Measurements from ENCODE around the gene CALCOCO1. TPM values are rescaled to one million over a fixed set of nuclear protein-coding genes. Genes with fewer than 3 reads are reported as not detected.
"Not testable (repeated sequence)": the region's sequence is repeated elsewhere in the genome, so short reads cannot be mapped to it uniquely, and the experiment has no call there.

Gene CALCOCO1
- 137 TPM for polyA plus RNA-seq (ENCODE audit: insufficient read length)
- long read RNA-seq, donor 1, transcript CALCOCO1-218 (15 exons, 2,291 nt) = major isoform, 13 of 32 reads
- long read RNA-seq, donor 1, transcript CALCOCO1-211 (3 exons, 612 nt) = minor isoform, 5 of 32 reads
- long read RNA-seq, donor 1, partial matches to known transcripts = 11 of 32 reads
- long read RNA-seq, donor 1, other reads (novel, unspliced or antisense) = 0 of 32 reads
- long read RNA-seq, donor 2, transcript CALCOCO1-218 (15 exons, 2,291 nt) = major isoform, 9 of 33 reads
- long read RNA-seq, donor 2, partial matches to known transcripts = 14 of 33 reads
- long read RNA-seq, donor 2, other reads (novel, unspliced or antisense) = 0 of 33 reads
- long read RNA-seq, donor 3, partial matches to known transcripts = 9 of 11 reads
- long read RNA-seq, donor 3, other reads (novel, unspliced or antisense) = 0 of 11 reads
- long read RNA-seq, donor 4 = 0 reads
- long read RNA-seq, donor 5, transcript CALCOCO1-218 (15 exons, 2,291 nt) = major isoform, 16 of 30 reads
- long read RNA-seq, donor 5, partial matches to known transcripts = 10 of 30 reads
- long read RNA-seq, donor 5, other reads (novel, unspliced or antisense) = 0 of 30 reads
- long read RNA-seq, donor 6, transcript CALCOCO1-218 (15 exons, 2,291 nt) = major isoform, 10 of 31 reads
- long read RNA-seq, donor 6, partial matches to known transcripts = 15 of 31 reads
- long read RNA-seq, donor 6, other reads (novel, unspliced or antisense) = 0 of 31 reads
- long read RNA-seq, donor 7, transcript CALCOCO1-218 (15 exons, 2,291 nt) = major isoform, 19 of 44 reads
- long read RNA-seq, donor 7, transcript CALCOCO1-205 (2 exons, 733 nt) = minor isoform, 8 of 44 reads
- long read RNA-seq, donor 7, partial matches to known transcripts = 13 of 44 reads
- long read RNA-seq, donor 7, other reads (novel, unspliced or antisense) = 0 of 44 reads
- long read RNA-seq, donor 8, transcript CALCOCO1-218 (15 exons, 2,291 nt) = major isoform, 5 of 8 reads
- long read RNA-seq, donor 8, partial matches to known transcripts = 0 of 8 reads
- long read RNA-seq, donor 8, other reads (novel, unspliced or antisense) = 0 of 8 reads

- peak; percentile 98 for DNase-seq
Observed at GRCh38 chr12:53727310-53728041, at the start of gene CALCOCO1. Gene CALCOCO1 (minus strand): TSS chr12:53727452. CDS start chr12:53725242, 2,210 bp downstream.

- no peak for DNase-seq
Observed at GRCh38 chr12:53776872-53777271, 49.6 kb upstream of the CALCOCO1 start.

- DNase-seq = no peak
Observed at GRCh38 chr12:53775478-53776145, 48.4 kb upstream of the CALCOCO1 start.

GRCh38 chr12:53770281-53770680 is 43.0 kb upstream of the CALCOCO1 start:
- no peak for DNase-seq

- no peak for DNase-seq
Observed at GRCh38 chr12:53768976-53769375, 41.7 kb upstream of the CALCOCO1 start.

- DNase-seq = no peak
Observed at GRCh38 chr12:53766881-53767280, 39.6 kb upstream of the CALCOCO1 start.

GRCh38 chr12:53765891-53766290 is 38.6 kb upstream of the CALCOCO1 start:
- DNase-seq = no peak

GRCh38 chr12:53764615-53765014 is 37.4 kb upstream of the CALCOCO1 start:
- no peak for DNase-seq

GRCh38 chr12:53762793-53763192 is 35.5 kb upstream of the CALCOCO1 start:
- DNase-seq = not testable (repeated sequence)

- DNase-seq = no peak
Observed at GRCh38 chr12:53761306-53761705, 34.1 kb upstream of the CALCOCO1 start.

- DNase-seq = no peak
Observed at GRCh38 chr12:53759261-53759660, 32.0 kb upstream of the CALCOCO1 start.

GRCh38 chr12:53758730-53759103 is 31.5 kb upstream of the CALCOCO1 start:
- DNase-seq = no peak

- DNase-seq = no peak
Observed at GRCh38 chr12:53758081-53758729, 31.0 kb upstream of the CALCOCO1 start.

- no peak for DNase-seq
Observed at GRCh38 chr12:53757101-53757770, 30.0 kb upstream of the CALCOCO1 start.

GRCh38 chr12:53756300-53757100 is 29.2 kb upstream of the CALCOCO1 start:
- DNase-seq = no peak

GRCh38 chr12:53755893-53756292 is 28.6 kb upstream of the CALCOCO1 start:
- DNase-seq = no peak

- no peak for DNase-seq
Observed at GRCh38 chr12:53755451-53755891, 28.2 kb upstream of the CALCOCO1 start.

GRCh38 chr12:53754633-53755264 is 27.5 kb upstream of the CALCOCO1 start:
- no peak for DNase-seq

GRCh38 chr12:53754188-53754585 is 26.9 kb upstream of the CALCOCO1 start:
- DNase-seq = no peak

Data from left kidney (tissue), 8 donors.